HG03139 (cell line): ENCODE results near the gene SPOCK1.

ENCODE experiments used
- ATAC-seq: cut with Tn5 transposase; IDR thresholded peaks from one replicate; pipeline ENCODE4 v1.9.1; 2021; ENCODE audit not compliant: unreplicated experiment

Gene SPOCK1

GRCh38 chr5:137366526-137366925 lies 132.6 kb downstream of the SPOCK1 start:
- ATAC-seq = no peak

GRCh38 chr5:137365126-137365865 lies 133.8 kb downstream of the SPOCK1 start:
- no peak for ATAC-seq

DNA sequence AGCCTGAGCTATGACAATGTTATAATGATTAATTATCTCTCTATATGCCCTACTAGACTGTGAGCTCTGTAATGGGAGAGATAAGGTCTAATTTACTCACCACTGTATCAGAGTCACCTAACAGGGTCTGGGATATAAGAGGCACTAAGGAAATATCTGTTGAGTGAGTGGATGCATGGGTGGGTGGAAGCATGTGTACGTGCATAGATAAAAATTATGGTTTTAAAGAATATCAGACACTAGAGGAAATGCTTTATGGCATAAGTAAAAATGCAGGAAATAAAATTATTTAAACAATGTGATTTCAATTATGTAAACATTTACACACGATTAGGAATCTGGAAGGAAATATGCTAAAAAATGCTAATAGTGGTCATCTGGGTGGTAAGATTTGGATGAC lies 137.8 kb downstream of the SPOCK1 start:
- no peak for ATAC-seq

DNA sequence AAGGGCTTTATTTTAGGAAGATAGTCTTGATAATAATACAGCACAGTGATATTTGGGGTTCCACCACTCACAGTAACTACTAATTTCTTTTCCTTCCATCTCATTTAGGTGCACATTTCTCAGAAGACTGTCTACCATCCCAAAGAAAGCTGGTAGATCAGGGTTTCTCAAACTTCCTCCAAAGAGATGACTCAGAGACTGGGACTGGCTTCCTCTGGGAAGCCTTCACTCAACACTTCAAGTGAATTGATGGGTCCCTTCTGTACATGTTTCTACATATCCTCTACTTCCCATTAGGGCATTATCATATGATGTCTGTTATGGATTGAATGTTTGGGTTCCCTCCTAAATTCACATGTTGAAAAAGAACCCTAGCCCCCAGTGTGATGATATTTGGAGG lies 138.5 kb downstream of the SPOCK1 start:
- ATAC-seq = no peak

DNA sequence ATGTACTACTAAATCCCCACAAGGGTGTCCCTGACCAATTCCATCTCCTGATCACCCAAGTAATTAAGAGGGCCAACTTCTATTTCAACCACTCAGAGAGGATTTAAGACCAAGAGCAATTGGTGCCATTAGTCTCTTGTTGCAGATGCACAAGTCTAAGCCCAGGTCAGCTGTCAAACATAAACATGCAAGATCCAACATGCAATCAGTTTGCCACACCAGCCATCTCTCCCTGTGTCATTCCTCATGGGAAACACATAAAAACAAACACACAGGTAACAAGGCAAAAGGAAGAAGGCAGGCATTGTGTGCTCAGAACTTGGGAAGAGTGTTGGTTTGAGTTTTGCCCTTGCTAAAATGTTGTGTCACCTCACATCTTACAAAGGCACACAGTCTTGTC lies 139.2 kb downstream of the SPOCK1 start:
- no peak for ATAC-seq

DNA sequence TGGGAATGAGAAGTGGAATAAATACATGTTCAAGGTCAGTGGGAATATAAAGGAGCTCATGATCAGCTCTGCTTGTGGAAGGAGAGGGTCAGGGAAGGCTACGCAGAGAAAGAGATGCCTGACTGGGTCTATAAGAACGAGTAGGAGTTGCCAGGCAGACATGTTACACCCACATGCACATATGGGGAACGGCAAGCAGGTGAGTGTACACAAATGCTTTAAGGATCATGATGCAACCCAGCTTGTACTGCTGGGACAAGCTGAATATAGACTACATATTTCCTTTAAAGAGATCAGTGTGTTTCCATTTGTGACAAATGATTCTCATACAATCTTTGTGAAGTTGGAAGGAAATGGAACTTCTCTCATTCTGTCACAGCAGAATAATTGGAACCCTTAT lies 141.7 kb downstream of the SPOCK1 start:
- ATAC-seq = no peak

GRCh38 chr5:137356127-137356526 lies 143.0 kb downstream of the SPOCK1 start:
- no peak for ATAC-seq

GRCh38 chr5:137355708-137356107 lies 143.4 kb downstream of the SPOCK1 start:
- no peak for ATAC-seq

DNA sequence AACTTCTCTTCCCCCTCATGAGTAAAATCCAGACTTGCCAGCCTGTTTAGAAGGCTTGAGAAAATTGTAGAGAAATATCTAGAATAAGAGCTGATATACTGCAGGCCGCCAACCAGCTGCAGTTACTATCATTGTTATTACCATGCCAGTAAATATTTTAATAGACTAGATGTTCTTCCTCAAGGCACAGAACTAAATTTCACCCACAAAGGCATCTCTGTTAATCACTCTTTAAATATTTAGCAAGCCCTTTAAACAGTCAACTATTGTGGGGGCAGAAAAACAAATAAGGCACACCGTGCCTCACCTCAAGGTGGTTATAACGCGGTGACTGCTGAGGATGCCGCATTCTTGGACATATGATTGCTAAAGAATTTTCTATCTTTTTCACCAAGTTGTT lies 147.0 kb downstream of the SPOCK1 start:
- no peak for ATAC-seq

DNA sequence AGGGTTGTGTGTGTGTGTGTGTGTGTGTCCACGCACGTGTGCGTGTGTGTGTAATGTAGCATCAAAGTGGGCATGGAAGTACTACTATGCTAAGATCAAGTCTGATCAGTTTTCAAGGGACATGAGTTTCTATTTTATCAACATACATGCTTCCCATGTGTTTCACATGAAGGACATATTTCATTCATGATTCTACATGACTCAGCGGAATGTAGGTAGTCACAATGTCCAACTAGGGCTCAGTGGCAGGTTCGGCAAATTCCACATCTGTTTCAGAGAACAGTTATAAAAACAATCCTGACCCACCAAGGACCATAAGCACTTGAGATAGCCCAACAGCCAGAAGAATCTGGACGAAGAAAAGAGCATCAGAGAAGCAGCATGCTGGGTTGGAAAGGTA lies 148.3 kb downstream of the SPOCK1 start:
- ATAC-seq = no peak

DNA sequence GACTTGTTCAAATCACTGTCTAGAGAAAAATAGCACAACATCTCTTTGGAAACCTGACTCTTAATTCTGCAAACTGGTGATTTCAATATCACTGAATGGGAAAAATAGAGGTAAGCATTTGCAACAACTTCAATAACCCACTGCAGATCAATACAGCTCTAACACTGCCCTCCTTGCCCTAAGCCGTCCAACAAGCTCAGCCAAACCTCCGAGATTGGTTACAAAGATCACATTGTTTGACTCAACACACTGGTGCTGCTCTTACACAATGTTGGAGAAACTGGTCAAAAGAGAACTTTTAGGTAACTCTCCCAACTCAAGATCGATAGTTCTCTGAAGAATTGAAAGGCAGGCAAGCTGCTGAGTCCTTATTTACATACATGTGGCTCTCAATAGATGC lies 150.4 kb downstream of the SPOCK1 start:
- no peak for ATAC-seq

DNA sequence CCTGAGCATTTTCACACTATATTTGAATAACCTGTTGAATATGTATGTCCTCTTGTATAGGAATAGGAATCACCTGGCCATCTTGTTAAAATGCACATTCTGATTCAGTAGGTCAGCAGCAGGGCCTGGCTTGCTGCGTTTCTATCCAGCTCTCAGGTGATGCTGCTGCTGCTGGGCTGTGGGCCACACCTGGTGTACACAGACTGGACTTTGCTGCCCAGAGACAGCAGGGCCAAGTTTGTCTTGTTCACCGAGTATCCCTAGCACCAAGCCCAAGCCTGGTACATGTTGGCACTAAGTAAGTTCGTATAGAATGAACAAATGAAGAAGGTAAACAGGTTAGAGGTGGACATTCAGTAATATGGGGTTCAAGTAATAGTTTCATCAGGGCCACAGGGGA lies 151.3 kb downstream of the SPOCK1 start:
- ATAC-seq = no peak

GRCh38 chr5:137346281-137346680 lies 152.8 kb downstream of the SPOCK1 start:
- no peak for ATAC-seq

DNA sequence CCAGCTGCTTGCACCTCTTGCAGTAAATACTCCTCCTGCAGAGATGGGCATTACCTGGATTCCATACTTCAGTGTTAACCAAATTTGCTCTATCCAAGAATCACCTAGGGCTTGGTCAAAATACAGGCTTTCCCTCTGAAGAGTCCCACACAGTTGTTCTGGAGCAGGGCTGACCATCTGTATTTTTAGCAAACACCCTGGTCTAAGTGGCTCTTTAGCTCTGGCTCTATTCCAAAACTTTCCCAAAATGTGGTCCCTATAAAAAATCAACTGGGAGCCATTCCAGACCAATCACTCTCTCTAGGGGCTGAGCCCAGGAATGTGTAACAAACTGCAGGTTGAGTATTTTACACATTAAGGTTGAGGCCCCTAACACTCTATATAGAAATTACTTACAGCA lies 153.7 kb downstream of the SPOCK1 start:
- ATAC-seq = no peak

DNA sequence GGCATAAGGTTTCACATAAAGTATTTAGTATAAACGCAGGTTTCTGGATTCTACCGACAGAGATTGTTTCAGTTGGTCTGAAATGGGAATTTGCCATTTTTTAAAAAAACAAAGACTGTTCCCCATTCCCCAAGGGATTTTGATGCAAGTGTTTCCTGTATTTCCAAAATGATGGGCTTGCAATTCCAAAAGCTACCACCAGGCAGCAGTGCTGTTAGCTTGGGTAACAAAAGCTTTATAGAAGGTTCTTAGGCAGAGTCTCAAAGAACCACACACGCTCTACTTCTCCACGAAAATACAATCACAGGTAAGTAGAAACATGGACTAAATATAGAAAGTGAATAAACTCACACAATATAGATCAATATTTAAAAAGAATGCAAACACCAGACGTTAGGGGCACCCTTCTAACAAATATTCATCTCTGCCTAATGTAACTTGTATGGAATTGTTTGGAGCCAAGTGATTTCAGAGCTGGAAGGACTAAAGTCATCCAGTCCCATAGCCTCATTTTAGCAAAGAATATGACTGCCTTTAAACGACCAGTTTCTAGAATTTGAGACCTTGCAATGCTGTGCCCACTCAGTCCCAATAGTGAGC lies 154.3 kb downstream of the SPOCK1 start:
- no peak for ATAC-seq

DNA sequence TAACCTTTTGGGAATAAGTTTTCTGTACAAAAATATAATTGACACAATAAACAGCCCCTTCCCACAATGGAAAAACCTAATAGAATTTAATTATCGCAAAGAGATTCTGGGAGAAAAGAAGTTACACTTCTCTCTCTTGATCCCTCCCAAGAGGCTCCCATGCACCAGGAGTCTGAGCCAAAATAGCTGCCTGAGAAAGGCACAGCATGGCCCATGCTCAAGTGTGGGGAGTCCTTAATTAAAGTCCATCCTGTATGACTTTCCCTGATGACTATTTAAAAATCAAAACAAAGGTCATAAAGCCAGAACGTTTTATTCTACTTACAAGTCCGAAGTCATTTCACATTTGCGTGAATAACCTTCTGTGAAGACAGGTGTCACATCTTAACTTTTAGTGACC lies 155.1 kb downstream of the SPOCK1 start:
- no peak for ATAC-seq

DNA sequence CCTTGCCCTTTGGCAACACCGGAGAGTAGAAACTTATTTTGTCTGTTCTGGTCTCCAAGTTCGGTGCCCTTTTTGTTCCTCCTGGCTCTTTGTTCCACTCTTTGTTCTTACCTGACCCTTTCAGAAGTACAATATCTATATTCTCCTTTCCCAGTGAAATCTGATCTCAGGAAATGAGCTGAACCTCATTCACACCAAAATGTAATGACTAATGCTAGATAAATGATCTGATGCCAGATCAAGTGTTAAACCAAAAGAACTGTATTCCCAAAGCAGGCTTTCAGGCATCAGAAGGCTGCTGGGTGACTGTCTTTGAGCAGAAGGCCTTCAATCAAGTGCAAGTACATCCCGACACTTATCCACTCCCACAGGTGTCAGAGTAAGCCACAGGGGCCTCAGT lies 156.4 kb downstream of the SPOCK1 start:
- no peak for ATAC-seq

GRCh38 chr5:137341831-137342230 lies 157.3 kb downstream of the SPOCK1 start:
- ATAC-seq = no peak

GRCh38 chr5:137340881-137341280 lies 158.2 kb downstream of the SPOCK1 start:
- no peak for ATAC-seq

DNA sequence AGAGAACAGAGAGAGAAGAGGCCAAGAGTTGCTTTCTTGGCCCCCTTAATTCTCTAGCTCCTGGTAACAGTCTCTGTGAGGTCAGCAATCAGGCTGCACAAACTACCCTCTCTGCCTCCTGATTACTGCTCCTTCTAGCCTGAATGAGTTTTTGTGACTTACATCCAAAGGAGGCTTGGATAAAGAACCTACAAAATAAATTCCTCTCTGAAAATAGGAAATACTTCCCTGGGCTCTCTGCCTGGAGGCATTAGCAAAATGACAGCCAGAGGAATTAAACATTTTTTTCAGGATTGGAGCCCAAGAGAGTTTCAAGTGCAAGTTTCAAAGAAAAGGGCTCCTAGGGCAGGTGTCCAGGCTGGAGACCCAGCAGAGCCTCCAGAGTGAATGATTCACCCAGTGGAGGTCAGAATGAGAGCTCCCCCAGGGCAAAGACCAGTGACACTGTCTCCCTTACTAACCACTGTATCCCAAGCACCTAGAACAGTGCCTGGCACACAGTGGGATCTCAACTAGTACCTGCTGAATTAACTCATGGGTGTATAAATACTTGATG lies 162.5 kb downstream of the SPOCK1 start:
- ATAC-seq = no peak

DNA sequence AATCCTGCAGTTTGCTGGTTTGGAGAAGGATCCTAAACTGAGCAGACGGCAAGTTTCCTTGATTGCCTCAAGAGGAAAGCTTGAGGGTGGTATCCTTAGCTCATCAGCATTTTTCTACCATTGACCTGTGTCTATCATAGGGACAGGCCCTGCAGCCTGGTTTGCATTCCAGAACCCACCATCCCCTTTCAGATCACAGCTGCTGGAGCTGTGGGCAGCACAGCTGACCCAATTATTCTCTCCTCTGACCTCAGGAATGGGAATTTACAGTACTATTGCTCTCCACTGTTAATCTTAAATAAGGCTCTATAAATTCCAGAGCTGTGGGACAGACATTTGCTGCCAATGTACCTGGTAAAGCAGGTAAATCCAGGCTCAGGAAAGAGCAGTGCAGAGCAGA lies 163.0 kb downstream of the SPOCK1 start:
- ATAC-seq = no peak

DNA sequence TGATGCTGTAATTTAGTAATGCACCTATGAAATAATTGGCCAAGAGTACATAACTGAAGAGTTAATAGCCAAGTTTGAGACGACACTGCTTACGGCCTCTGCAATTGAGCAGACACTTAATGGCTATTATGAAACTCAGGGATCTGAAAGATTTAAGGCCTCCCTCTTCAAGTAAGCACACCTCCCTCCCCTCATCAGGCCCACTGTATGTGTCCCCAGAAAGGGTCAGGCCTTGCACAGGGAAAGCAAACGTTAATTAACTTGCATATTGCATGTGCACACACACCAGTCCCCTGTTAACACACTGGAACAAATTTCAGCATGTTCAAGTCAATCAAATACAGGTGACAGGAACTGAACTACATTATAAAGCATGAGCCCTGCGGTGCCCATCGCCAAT lies 163.6 kb downstream of the SPOCK1 start:
- ATAC-seq = no peak

GRCh38 chr5:137333928-137334327 lies 165.2 kb downstream of the SPOCK1 start:
- ATAC-seq = no peak
